Retinal pigment epithelial cell (primary cell): ENCODE results near the gene ZNF444.

Experiments used
- DNase-seq: peaks from one replicate; pipeline ENCODE4 v3.0.0-alpha.2; 2010; ENCODE audit warnings: low read depth
- H3K4me3 ChIP-seq: 2 replicates; pipeline ENCODE4 v1.5.1; 2011; ENCODE audit warnings: mild to moderate bottlenecking, low read length, control low read depth, moderate library complexity
- CTCF ChIP-seq: conservative IDR thresholded peaks from 2 replicates; pipeline ENCODE4 v1.5.1; 2011; ENCODE audit warnings: low read depth, low read length, control low read depth, inconsistent platforms

ZNF444 gene

DNA sequence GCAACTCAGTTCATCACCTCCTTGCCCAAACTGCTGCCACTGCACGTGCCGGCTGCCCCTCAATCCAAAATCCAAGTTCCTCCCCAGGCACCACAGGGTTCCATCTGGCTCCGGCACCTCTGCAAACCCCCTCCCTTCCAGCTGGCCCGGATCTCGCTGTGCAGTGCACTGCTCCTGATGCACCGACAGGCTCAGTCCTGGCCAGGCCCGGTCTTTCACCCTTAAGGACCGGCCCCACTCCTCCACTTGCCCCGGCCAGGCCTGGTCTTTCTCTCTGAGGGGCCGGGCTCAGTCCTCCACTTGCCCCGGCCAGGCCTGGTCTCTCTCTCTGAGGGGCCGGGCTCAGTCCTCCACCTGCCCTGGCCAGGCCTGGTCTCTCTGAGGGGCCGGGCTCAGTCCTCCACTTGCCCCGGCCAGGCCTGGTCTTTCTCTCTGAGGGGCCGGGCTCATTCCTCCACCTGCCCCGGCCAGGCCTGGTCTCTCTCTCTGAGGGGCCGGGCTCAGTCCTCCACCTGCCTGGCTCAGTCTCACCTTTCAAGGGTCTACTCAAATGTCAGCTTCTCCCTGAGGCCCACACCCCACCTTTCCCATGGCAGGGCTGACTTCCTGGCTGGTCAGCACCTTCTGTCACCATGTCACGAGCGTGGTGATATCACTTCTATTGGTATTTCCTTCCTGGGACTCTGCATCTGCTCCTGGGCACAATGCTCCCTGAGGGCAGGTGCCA is 26.9 kb upstream of the ZNF444 start:
- DNase-seq: no peak
- no peak overlapping the region for H3K4me3 ChIP-seq
- no peak for TF ChIP-seq CTCF

DNA sequence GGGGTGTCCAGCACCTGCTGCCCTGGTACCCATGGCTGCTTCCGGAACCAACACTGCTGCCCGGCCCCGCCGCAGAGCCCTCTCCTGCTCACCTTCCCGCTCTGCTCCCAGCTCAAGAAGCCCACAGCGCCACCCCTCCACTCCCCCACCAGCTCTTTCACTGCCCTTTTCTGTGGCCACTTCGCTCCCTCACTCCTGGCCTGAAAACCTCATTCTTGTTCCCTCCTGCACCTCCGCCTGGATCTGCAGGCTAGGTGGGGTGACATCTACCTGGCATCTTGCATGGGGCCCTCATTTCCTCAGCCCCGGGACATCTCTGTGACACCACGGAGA is 26.3 kb upstream of the ZNF444 start:
- no peak for TF ChIP-seq CTCF
- DNase-seq: no peak
- no peak overlapping the region for H3K4me3 ChIP-seq

DNA sequence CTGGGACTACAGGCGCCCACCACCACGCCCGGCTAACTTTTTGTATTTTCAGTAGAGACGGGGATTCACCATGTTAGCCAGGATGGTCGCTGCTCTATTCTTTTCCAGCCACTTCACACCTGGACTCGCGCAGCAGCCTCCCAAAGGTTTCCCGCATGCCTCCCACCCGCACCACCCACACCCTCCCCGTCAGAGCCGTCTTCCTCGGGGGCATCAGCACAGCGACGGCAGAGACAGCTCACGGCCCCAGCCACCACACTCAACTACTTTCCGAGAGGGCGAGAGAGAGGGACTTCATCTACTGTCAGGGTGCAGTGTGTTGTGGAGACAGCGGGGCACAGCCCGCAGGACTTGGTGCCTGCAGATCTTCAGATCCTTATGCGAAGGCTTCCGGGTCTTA is 25.6 kb upstream of the ZNF444 start:
- H3K4me3 ChIP-seq: no peak overlapping the region
- DNase-seq: no peak
- no peak for TF ChIP-seq CTCF

- no peak for TF ChIP-seq CTCF
- no peak overlapping the region for H3K4me3 ChIP-seq
- DNase-seq: no peak
These were observed 24.5 kb upstream of the ZNF444 start for GRCh38 chr19:56116606-56117005.

- H3K4me3 ChIP-seq: no peak overlapping the region
- TF ChIP-seq CTCF: no peak
- no peak for DNase-seq
These were observed 23.7 kb upstream of the ZNF444 start for GRCh38 chr19:56117376-56117884.

GRCh38 chr19:56117889-56118288 is 23.2 kb upstream of the ZNF444 start:
- no peak for TF ChIP-seq CTCF
- no peak for DNase-seq
- no peak overlapping the region for H3K4me3 ChIP-seq
